HTR-8/SVneo (cell line): ENCODE results near the gene FANCC.

Source experiments
- DNase-seq: peaks from one replicate; pipeline ENCODE4 v3.0.0; 2011; ENCODE audit warnings: low spot score, mixed read lengths; ENCODE audit not compliant: insufficient read length
- FAIRE-seq: peaks from 2 replicates; lab custom pipeline; 2011; peaks lifted over from hg19 to GRCh38; lab: Jason Lieb, UNC

Gene FANCC

GRCh38 chr9:95093586-95093985 is 223.9 kb downstream of the FANCC start:
- no peak for FAIRE-seq
- no peak for DNase-seq

DNA sequence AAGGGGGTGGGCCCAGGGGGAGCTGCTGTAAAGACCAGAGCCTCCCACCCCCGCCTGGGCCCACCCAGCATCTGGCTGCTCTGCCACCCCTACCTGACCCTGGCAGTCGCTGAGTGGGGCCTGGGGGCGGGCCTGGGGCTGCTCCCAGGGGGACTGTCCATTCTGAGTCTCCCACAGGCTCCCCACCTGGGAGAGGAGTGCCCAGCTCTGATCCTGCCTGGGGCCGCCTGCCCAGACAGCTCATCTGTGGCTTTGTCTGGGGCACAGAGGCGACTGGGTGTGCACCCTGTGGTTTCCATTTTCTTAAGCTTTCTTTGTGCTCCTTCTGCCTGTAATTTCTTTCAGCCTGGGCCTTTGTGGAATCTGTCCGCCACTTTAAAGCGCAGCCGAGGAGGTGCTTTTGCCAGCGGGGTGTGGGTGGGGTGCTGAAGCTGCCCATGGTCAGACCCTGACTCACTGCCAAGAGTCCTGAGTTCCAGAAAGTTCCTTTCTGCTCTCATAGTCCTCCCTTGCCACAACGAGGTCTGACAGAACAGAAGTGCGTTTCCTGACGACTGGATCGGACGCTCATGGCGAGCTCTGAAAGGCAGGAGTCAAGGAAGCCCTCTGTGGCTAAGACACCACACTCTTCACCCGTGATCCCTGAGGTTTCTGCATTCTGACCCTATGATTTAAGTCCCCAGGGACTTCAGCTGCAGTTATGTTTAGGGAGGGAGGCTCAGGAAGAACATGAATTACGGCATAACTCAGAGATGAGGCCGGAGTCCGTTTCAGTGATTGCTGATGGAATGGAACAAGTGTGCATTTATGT is 225.0 kb downstream of the FANCC start:
- no peak for FAIRE-seq
- DNase-seq: peak; percentile 25

- no peak for DNase-seq
- no peak for FAIRE-seq
These were observed 225.8 kb downstream of the FANCC start for GRCh38 chr9:95091601-95092261.

DNA sequence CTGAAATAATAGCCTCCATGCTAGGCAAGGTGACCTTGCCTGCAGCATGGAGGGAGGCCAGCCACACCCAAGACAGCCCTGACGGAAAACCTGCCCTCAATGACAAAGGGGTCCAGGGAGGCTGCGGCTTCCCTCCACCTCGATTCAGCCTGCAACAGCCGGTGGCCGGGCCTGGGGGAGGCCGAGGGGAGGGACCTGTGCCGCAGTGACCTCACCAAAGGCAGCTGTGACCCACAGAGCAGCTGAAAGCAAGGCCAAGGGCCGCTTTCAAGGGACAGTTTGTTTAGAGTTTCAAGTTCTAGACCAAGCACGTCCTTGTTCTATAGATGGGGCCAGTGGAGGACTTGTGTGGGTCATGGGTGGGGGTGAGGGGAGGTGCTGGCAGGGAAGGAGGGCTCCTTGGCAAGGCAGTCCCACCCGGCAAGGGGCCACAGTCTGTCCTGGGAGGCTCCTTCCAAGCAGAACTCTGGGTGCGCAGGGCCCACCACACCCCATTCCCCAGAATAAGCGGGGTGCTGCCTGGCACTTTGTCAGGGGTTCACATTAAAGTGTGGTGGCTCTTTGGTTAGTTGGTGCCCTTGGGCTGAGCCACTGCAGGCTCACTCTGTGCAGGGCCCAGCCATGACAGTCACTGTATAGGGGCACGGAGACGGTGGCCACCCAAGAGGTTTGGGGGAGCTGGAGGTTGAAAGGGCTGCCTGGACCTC is 226.5 kb downstream of the FANCC start:
- FAIRE-seq (no peak), DNase-seq (no peak)

- DNase-seq (no peak), FAIRE-seq (no peak)
These were observed 227.3 kb downstream of the FANCC start for GRCh38 chr9:95090023-95090791.

DNA sequence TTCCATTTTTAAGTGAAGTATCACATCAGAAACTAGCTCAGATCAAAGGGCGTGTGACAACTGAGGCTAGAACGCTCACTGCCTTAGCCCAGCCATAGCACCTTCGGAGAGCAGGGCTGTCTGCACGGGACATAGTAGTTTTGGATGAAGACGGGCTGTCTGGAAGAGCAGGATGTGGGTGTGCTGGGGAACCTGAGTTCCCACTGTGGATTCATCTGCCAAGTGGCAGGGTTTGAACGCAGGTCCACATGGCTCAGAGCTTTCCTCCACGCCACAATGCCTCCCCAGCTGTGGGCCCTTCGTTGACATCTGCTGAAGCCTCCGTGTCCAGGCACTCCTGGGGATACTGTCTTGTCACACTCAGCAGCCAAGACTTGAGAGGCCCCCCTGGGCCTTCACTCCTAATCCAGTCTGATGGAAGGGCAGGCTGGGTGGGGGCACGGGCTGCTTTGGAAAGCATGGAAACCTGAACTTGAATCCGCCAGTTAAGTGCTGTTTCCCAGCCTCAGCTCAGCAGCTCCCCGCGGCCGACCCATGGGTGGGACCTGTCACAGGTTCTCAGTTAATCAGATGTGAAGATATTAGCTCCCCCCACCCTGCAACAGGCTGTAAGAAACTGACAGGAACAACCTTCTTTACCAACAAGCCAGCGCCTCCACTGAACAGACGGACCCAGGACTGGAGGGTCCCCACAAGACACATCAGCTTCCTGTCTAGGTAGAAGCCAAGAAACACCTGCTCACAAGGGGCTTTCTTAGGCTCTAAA is 228.1 kb downstream of the FANCC start:
- FAIRE-seq: no peak
- DNase-seq: no peak

GRCh38 chr9:95088421-95089161 is 228.9 kb downstream of the FANCC start:
- no peak for DNase-seq
- no peak for FAIRE-seq

DNA sequence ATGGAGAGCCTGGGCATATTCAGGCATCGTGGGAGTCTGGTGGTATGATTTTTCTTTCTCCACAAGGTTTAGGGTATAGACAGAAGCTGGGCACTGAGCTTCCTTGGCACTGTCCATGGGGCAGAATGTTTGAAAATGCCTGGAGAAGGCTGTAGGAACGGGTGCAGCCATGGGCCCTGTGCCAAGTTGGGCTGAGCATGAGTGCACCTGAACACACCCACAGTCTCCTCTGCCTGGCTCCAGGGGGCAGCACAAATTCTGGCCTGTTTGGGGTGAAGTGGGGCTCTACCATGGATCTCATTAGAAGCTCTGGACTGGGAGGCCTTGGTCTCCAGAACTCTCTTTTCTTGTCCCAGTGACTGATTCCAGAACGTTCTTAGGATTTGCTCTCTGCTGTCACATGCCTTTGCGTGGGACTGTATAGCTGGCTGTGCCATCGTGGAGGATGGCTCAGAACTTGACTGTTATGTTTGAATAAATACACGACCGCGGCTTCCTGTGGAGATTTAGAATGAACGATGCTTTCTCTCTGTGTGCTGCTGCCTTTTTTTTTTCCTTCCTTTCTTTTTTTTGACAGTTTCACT is 229.8 kb downstream of the FANCC start:
- FAIRE-seq (no peak), DNase-seq (no peak)

GRCh38 chr9:95086564-95086955 is 230.9 kb downstream of the FANCC start:
- DNase-seq (no peak), FAIRE-seq (no peak)

GRCh38 chr9:95085861-95086563 is 231.5 kb downstream of the FANCC start:
- FAIRE-seq (no peak), DNase-seq (no peak)

DNA sequence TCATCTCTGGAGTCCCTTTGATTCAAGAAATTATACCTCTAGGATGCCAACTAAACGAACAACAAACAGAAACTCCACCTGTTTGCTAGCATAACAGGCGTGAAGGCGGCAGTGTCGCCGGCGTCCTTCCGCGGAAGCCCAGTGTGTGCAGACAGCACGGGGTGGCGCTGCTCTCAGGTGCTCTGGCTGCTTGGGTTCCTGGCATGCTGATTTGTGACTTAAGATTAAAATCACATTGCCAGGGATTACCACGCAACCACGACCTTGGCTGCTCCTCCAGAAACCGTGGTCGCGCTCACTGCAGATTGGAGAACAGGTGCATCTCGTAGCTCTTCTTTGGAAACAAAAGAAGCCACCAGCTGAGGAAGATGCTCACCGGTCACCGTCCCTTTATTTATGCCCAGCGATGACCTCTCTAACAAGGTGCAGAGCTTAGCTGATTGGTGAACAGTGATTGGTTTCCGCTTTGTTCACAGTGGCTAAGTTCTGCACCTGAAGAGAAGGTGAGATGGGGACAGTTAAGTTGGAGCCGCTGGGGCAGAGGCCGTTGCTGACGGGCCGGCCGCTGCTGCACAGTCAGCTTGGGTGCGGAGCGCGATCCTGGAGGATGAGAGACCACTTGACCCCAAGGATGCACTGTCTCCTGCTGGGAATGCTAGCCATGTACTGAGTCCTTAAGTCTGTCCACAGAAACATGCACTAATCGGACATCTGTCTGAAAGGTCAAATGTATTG is 232.3 kb downstream of the FANCC start:
- FAIRE-seq (no peak), DNase-seq (no peak)

DNA sequence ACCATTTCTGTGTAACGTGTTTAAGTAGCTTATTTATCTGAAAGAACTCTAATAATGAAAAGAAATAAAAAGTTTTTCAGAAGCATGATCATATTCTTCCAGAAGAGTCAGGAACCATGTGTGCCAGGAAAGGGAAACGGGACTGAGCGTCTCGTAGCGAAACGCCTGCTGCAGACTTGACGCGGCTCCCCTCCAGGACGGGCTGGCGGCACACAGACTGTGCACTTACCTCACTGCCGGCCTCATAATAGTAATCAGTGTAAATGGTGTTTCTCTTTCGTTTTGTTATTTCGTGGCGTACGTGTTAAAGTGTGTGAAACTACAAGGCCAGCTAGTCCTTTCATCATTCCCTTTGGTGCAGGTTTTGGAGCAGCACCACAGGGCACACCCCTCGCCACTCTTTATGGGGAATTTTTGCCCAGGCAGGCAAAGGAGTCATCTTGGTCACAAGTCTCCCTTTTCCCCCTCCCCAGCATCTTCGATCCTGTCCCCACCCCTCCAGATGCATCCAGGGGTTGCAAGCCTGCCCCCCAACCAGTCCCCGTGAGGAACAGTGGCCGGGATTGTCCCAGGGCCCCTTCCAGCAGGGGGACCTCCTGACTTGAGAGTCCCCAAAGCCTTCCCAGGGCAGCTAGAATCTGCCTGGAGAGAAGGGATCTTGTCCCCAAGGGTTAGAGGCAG is 233.1 kb downstream of the FANCC start:
- no peak for FAIRE-seq
- no peak for DNase-seq

DNA sequence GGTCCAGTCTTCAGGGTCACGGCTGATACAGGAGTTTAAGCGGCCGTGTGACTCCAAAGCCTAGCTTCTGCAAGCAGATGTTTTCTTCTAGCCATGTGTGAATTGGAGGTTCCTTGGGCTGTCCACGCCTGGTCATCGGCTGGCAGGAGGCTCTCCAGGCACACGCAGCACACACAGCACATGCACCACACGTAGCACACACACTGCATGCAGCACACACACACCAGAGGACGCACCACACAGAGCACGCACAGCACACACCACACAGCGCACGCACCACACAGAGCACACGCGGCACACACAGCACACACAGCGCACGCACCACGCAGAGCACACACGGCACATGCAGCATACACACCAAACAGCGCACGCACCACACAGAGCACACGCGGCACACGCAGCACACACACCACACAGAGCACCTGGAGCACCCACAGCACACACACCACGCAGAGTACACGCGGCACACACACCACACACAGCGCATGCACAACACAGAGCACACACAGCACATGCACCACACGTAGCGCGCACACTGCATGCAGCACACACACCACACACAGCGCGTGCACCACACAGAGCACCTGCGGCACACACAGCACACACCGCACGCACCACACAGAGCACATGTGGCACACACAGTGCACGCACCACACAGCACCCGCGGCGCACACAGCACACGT is 234.3 kb downstream of the FANCC start:
- no peak for DNase-seq
- FAIRE-seq: peak; percentile 86

DNA sequence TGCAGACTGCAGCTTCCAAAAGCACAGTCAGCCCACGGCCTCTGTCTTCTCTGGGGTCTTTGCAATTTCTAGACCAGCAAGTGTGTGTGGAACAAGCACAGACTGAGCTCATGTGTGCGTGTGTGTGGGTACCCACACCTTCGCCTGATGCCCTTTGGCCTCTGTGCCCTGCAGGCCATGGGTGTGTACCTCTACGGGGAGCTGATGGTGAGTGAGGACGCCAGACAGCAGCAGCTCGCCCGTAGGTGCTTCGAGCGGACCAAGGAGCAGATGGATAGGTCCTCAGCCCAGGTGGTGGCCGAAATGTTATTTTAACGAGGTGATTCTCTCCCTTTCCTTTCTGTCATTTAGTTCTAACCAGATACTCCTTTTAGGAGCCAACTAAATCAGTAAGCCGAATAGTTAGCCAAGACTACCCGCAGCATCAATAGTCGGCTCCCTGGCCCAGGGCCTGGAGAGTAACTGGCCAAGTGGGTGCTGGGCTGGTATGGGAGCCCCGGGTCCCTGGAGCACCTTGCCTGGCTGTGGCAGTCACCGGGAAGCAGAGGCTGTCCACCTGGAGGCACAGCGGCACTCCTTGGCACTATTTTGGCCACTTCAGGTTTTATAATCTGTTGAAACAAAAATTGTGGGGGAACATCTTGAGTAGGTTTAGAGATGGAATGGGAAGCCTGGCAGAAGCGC is 235.0 kb downstream of the FANCC start:
- no peak for FAIRE-seq
- DNase-seq: no peak

GRCh38 chr9:95081998-95082397 is 235.5 kb downstream of the FANCC start:
- DNase-seq: no peak
- no peak for FAIRE-seq
